Trophoblast cell (in vitro differentiated cells and primary cell): ENCODE measurements around the gene PIP5K1C.

ENCODE experiments used
- DNase-seq, 2 donors: peaks; one replicate each; pipeline ENCODE4 v3.0.0-alpha.2; 2016
- H2AFZ ChIP-seq: 2 replicates; pipeline ENCODE4 v1.6.1; 2013; ENCODE audit warnings: low read length, moderate library complexity, mild to moderate bottlenecking; ENCODE audit not compliant: insufficient read depth, poor library complexity
- H2AK5ac ChIP-seq: 2 replicates; pipeline ENCODE4 v1.6.1; 2013; ENCODE audit warnings: mild to moderate bottlenecking, low read length
- H2BK120ac ChIP-seq: 2 replicates; pipeline ENCODE4 v1.6.1; 2013; ENCODE audit warnings: low read length, mild to moderate bottlenecking, moderate library complexity; ENCODE audit not compliant: insufficient read depth, poor library complexity
- H2BK12ac ChIP-seq: 2 replicates; pipeline ENCODE4 v1.6.1; 2013; ENCODE audit warnings: mild to moderate bottlenecking, low read length, moderate library complexity
- H2BK5ac ChIP-seq: 2 replicates; pipeline ENCODE4 v1.6.1; 2013; ENCODE audit warnings: low read length, low read depth, moderate library complexity, mild to moderate bottlenecking; ENCODE audit not compliant: poor library complexity
- H3K14ac ChIP-seq: 2 replicates; pipeline ENCODE4 v1.6.1; 2013; ENCODE audit warnings: mild to moderate bottlenecking, low read length
- H3K18ac ChIP-seq: 2 replicates; pipeline ENCODE4 v1.6.1; 2013; ENCODE audit warnings: mild to moderate bottlenecking, low read length
- H3K23ac ChIP-seq: 2 replicates; pipeline ENCODE4 v1.6.1; 2013; ENCODE audit warnings: low read length
- H3K27ac ChIP-seq: 2 replicates; pipeline ENCODE4 v1.5.1; 2013; ENCODE audit warnings: low read depth, mild to moderate bottlenecking, inconsistent platforms, low read length, moderate library complexity
- H3K27me3 ChIP-seq: 2 replicates; pipeline ENCODE4 v1.6.1; 2013; ENCODE audit warnings: inconsistent platforms, mild to moderate bottlenecking, low read length, moderate library complexity; ENCODE audit not compliant: insufficient read depth
- H3K36me3 ChIP-seq, 2 experiments: 1 replicate in 1 of 2; 2 replicates in 1 of 2; pipeline ENCODE4 v1.6.1; 2013; ENCODE audit warnings: low read length in 2 of 2, mild to moderate bottlenecking in 2 of 2, moderate library complexity in 1 of 2; ENCODE audit not compliant: insufficient read depth in 2 of 2, control insufficient read depth in 1 of 2
- H3K4ac ChIP-seq: 2 replicates; pipeline ENCODE4 v1.6.1; 2013; ENCODE audit warnings: low read depth, mild to moderate bottlenecking, low read length, moderate library complexity
- H3K4me1 ChIP-seq, 2 experiments: 1 replicate in 1 of 2; 2 replicates in 1 of 2; pipeline ENCODE4 v1.6.1; 2013; ENCODE audit warnings: low read length in 2 of 2, mild to moderate bottlenecking in 2 of 2, moderate library complexity in 1 of 2; ENCODE audit not compliant: insufficient read depth in 2 of 2, control insufficient read depth in 1 of 2
- H3K4me2 ChIP-seq: 2 replicates; pipeline ENCODE4 v1.6.1; 2013; ENCODE audit warnings: inconsistent platforms, mild to moderate bottlenecking, low read length, moderate library complexity
- H3K4me3 ChIP-seq: 2 replicates; pipeline ENCODE4 v1.5.1; 2013; ENCODE audit warnings: mild to moderate bottlenecking, low read depth, low read length, inconsistent platforms
- H3K79me1 ChIP-seq: one replicate; pipeline ENCODE4 v1.6.1; 2013; ENCODE audit warnings: low read length
- H3K79me2 ChIP-seq: 2 replicates; pipeline ENCODE4 v1.6.1; 2013; ENCODE audit warnings: low read length, mild to moderate bottlenecking; ENCODE audit not compliant: control insufficient read depth, insufficient read depth, poor library complexity
- H3K9ac ChIP-seq: 2 replicates; pipeline ENCODE4 v1.6.1; 2013; ENCODE audit warnings: mild to moderate bottlenecking, low read length
- H3K9me3 ChIP-seq: 2 replicates; pipeline ENCODE4 v1.6.1; 2013; ENCODE audit warnings: low read depth, mild to moderate bottlenecking, control low read depth, inconsistent platforms, low read length; ENCODE audit not compliant: insufficient read depth
- H4K12ac ChIP-seq: 2 replicates; pipeline ENCODE4 v1.6.1; 2013; ENCODE audit warnings: low read depth, mild to moderate bottlenecking, low read length, moderate library complexity
- H4K8ac ChIP-seq: 2 replicates; pipeline ENCODE4 v1.6.1; 2013; ENCODE audit warnings: low read depth, mild to moderate bottlenecking, low read length, moderate library complexity
- H4K91ac ChIP-seq: one replicate; pipeline ENCODE4 v1.6.1; 2013; ENCODE audit warnings: low read depth, mild to moderate bottlenecking, low read length, moderate library complexity
- WGBS: extraction: QIAGEN DNeasy Blood & Tissue Kit; methylation state at CpG from one replicate; pipeline ENCODE4 v1.1.7; 2013; ENCODE audit warnings: missing lambda C conversion rate; ENCODE audit not compliant: insufficient read length, insufficient coverage; ENCODE audit errors: extremely low coverage; 5-methylcytosine and 5-hydroxymethylcytosine counted together

The PIP5K1C gene

DNA sequence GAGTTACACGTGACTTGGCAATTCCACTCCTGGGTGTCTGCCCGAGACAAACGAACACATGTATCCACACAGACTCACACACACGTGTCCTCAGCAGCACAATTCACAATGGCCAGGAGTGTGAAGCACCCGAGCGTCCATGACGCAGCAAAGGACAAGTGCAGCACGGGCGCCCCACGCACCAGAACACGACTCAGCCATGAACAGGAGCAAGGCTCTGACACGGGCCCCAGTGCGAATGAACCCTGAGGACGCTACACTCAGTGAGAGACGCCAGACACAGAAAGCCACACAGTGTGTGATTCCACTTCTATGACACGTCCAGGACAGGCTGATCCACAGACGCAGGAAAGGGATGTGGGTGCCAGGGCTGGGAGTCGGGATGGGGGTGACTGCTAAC lies 36.4 kb downstream of the PIP5K1C start:
- H3K9me3 ChIP-seq, result peaks cover 2% of the 10 kb centered on the region
- H2BK120ac ChIP-seq, result no peak overlapping the region
- H3K18ac ChIP-seq, result no peak overlapping the region
- H3K79me2 ChIP-seq, result no peaks in the 10 kb centered on the region
- H3K23ac ChIP-seq, result no peak overlapping the region
- H3K36me3 ChIP-seq, result peaks cover 57 to 63% of the 10 kb centered on the region in 2 experiments
- no peak overlapping the region for H2AFZ ChIP-seq
- no peak overlapping the region for H3K14ac ChIP-seq
- no CpG with 5 or more reads among the region's 18 CpGs for WGBS
- H3K27me3 ChIP-seq, result no peaks in the 10 kb centered on the region
- no peak overlapping the region for H3K4ac ChIP-seq
- H3K4me3 ChIP-seq, result no peak overlapping the region
- no peak overlapping the region for H2BK12ac ChIP-seq
- no peak overlapping the region for H3K27ac ChIP-seq
- peaks cover 0 to 5% of the 10 kb centered on the region in 2 experiments for H3K4me1 ChIP-seq
- no peak for DNase-seq
- H4K91ac ChIP-seq, result no peak overlapping the region
- no peak overlapping the region for H3K9ac ChIP-seq
- no peak overlapping the region for H4K12ac ChIP-seq
- no peak overlapping the region for H2AK5ac ChIP-seq
- no peak overlapping the region for H3K4me2 ChIP-seq
- H2BK5ac ChIP-seq, result no peak overlapping the region
- no peak overlapping the region for H4K8ac ChIP-seq
- no peaks in the 10 kb centered on the region for H3K79me1 ChIP-seq

DNA sequence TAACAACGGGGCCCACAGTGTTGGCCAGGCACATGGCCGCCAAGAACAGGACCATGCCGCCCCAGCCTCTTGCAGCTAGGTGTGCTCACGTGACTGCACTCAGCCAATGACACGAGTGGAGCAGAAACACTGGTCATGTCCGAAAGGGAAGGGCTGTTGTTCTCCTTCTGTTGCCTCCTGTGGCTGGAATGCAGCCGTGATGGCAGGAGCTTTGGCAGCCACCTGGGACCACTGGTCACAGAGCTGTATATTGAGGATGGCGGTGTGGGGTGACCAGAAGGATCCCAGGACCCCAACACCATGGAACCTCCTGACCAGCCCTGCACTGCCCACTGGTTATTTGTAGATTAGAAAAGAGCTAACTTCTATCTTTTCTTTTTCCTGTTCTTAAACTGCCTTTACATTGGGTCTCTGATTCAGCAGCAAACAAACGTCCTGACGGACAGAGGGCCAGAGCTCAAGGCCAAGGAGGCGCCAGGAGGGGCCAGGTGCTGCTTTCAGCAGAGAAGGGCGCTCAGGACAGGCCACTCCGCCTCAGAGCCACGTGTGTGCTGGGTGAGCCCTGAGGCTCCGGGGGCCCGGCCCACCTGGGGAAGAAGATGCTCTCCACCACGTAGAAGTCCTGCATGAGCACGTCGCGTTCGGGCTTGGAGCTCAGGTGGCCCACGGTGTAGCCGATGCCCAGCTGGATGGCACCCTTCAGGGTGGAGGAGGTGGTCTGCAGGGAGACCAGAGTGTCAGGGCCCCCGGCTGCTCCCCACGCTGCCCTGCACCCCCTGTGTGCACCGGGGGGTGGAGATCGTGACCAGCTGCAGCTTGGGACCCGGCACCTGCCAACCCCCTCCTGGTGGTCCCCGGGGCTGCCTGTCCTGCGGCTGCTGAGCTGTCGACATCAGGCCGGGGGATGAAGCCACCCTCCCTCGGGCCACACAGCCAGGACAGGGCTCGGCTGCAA lies 38.7 kb downstream of the PIP5K1C start:
- H4K8ac ChIP-seq, result no peak overlapping the region
- no peak overlapping the region for H2BK120ac ChIP-seq
- no peak overlapping the region for H3K4ac ChIP-seq
- H3K4me3 ChIP-seq, result no peak overlapping the region
- H3K79me1 ChIP-seq, result no peaks in the 10 kb centered on the region
- H3K14ac ChIP-seq, result no peak overlapping the region
- H2BK5ac ChIP-seq, result no peak overlapping the region
- no CpG with 5 or more reads among the region's 34 CpGs for WGBS
- peaks cover 79 to 81% of the 10 kb centered on the region in 2 experiments for H3K36me3 ChIP-seq
- H3K27me3 ChIP-seq, result no peaks in the 10 kb centered on the region
- H2BK12ac ChIP-seq, result no peak overlapping the region
- no peak for DNase-seq
- H3K23ac ChIP-seq, result no peak overlapping the region
- no peak overlapping the region for H3K4me2 ChIP-seq
- H2AFZ ChIP-seq, result no peak overlapping the region
- no peaks in the 10 kb centered on the region for H3K4me1 ChIP-seq
- H3K79me2 ChIP-seq, result no peaks in the 10 kb centered on the region
- H2AK5ac ChIP-seq, result no peak overlapping the region
- no peak overlapping the region for H3K18ac ChIP-seq
- no peak overlapping the region for H4K91ac ChIP-seq
- no peak overlapping the region for H4K12ac ChIP-seq
- H3K9me3 ChIP-seq, result peaks cover 6% of the 10 kb centered on the region
- no peak overlapping the region for H3K27ac ChIP-seq
- H3K9ac ChIP-seq, result no peak overlapping the region

DNA sequence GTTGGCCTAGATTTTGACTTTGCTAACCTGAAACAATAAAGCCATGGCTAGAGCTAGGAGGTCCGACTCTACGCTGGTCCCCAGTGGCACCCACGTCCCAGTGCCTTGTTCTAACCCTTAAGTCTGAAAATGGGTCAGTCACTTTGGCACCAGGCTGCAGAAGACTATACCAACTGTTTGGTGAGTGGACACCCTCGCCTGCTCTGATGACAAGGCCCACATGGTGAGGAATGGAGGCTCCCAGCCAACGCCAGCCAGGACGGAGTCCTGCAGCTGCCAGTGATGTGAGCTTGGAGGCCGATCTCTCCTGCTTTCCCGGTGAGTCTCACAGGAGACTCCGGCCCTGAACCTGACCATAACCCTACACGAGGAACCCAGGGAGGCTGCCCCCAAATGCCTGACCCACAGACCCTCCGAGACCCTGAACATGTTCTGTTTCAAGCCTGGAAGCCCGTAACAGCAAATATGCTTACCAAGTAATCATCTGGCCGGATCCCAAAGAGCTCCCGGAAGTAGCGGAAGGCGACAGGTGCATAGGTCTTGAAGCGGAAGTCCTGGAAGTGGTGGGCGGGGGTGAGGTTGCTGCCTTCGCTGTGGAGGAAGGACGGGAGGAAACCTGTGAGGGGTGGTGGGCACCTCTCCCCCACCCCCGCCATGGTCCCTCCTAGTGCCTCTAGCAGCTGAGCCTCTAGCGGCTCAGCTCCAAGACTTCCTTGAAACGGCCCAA lies 39.6 kb downstream of the PIP5K1C start:
- H4K8ac ChIP-seq, result no peak overlapping the region

DNA sequence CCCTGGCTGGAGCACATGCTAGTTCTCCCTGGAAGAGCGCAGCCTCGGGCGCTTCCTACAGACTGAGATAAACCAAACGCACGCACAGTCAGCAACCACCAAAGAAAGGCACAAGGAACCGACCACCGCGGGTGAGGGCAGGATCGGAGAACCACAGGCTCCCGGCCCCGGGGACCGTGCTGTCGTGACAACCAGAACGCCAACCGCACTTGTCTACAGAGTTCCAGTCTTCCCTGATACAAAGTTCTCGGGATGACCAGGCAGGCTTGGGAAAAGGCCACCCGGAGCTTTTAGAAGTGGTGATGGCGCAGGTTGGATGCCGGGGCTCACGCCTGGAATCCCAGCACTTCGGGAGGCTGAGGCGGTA lies 40.5 kb downstream of the PIP5K1C start:
- Histone ChIP-seq H3K36me3 (peaks cover 83 to 87% of the 10 kb centered on the region in 2 experiments), H3K27me3 (no peaks in the 10 kb centered on the region), H3K23ac (no peak overlapping the region), H2BK120ac (no peak overlapping the region), H3K9ac (no peak overlapping the region), H4K8ac (no peak overlapping the region), H4K91ac (no peak overlapping the region), H3K4me3 (no peak overlapping the region), H3K9me3 (peaks cover 3% of the 10 kb centered on the region), H3K79me1 (no peaks in the 10 kb centered on the region), H3K4me1 (no peaks in the 10 kb centered on the region), H2AK5ac (no peak overlapping the region), H3K4ac (no peak overlapping the region), H3K18ac (no peak overlapping the region), H3K14ac (no peak overlapping the region), H3K79me2 (no peaks in the 10 kb centered on the region), H2BK12ac (no peak overlapping the region), H4K12ac (no peak overlapping the region), H3K27ac (no peak overlapping the region), H2BK5ac (no peak overlapping the region), H2AFZ (no peak overlapping the region), H3K4me2 (no peak overlapping the region)
- no peak for DNase-seq
- WGBS, result no CpG with 5 or more reads among the region's 22 CpGs

More for the DNA sequence above, 39.6 kb downstream of the PIP5K1C start:
- no peak overlapping the region for H3K4ac ChIP-seq
- H3K4me1 ChIP-seq, result no peaks in the 10 kb centered on the region
- no peaks in the 10 kb centered on the region for H3K27me3 ChIP-seq
- peaks cover 3% of the 10 kb centered on the region for H3K9me3 ChIP-seq
- no peak overlapping the region for H3K27ac ChIP-seq
- H2BK5ac ChIP-seq, result no peak overlapping the region
- no peak for DNase-seq
- H3K36me3 ChIP-seq, result peaks cover 86 to 87% of the 10 kb centered on the region in 2 experiments
- no peak overlapping the region for H3K9ac ChIP-seq
- no peak overlapping the region for H3K14ac ChIP-seq
- no peaks in the 10 kb centered on the region for H3K79me2 ChIP-seq
- H3K4me2 ChIP-seq, result no peak overlapping the region
- no peak overlapping the region for H2BK12ac ChIP-seq
- no CpG with 5 or more reads among the region's 23 CpGs for WGBS
- H4K91ac ChIP-seq, result no peak overlapping the region
- H3K4me3 ChIP-seq, result no peak overlapping the region
- H3K18ac ChIP-seq, result no peak overlapping the region
- no peak overlapping the region for H4K12ac ChIP-seq
- no peak overlapping the region for H2BK120ac ChIP-seq
- H2AFZ ChIP-seq, result no peak overlapping the region
- no peak overlapping the region for H3K23ac ChIP-seq
- H2AK5ac ChIP-seq, result no peak overlapping the region
- no peaks in the 10 kb centered on the region for H3K79me1 ChIP-seq
